Measurements from ENCODE around the gene TACSTD2. TPM values are rescaled to one million over a fixed set of nuclear protein-coding genes. Genes with fewer than 3 reads are reported as not detected.

TACSTD2 gene
- total and polyA plus RNA-seq, 2 of the 13 experiments (the other 11 are each of a cell fraction or from before 2014, with no cell fraction given), result not detected

GRCh38 chr1:58572690-58573089 lies 4.4 kb downstream of the TACSTD2 start (continued):
- TF ChIP-seq KIAA2018 (CRISPR knock-in tag; IDR thresholded peaks at IDR 0.05; ENCODE audit: borderline replicate concordance) (no peak), YEATS4 (CRISPR knock-in tag; IDR thresholded peaks at IDR 0.05; ENCODE audit: borderline replicate concordance) (no peak)

GRCh38 chr1:58571616-58572015 lies 5.4 kb downstream of the TACSTD2 start:
- Histone ChIP-seq H3K9me3 (ENCODE audit: low read length) (no peaks in the 10 kb centered on the region), H2AFZ (ENCODE audit: low read length) (no peak overlapping the region), H3K4me1 (ENCODE audit: insufficient read depth, low read length) (peaks cover 28% of the 10 kb centered on the region), H3K27ac (ENCODE audit: extremely low read length, insufficient read depth, low read length) (no peak overlapping the region), H3K36me3 (replicated peaks in 1 of 2; ENCODE audit: control insufficient read depth in 1 of 2, insufficient read depth in 2 of 2, low read length in 2 of 2) (no peaks in the 10 kb centered on the region), H3K9ac (ENCODE audit: insufficient read depth, low read depth, low read length) (no peak overlapping the region), H3K4me2 (ENCODE audit: low read depth, low read length) (no peak overlapping the region), H4K20me1 (ENCODE audit: insufficient read depth, low read length) (no peaks in the 10 kb centered on the region), H3K79me2 (ENCODE audit: insufficient read depth, low read length) (no peaks in the 10 kb centered on the region), H3K27me3 (ENCODE audit: control insufficient read depth in 1 of 2, insufficient read depth in 2 of 2, low read length in 2 of 2) (no peaks in the 10 kb centered on the region; a peak in 1 of 5 replicates), H3K4me3 (replicated peaks in 1 of 3; ENCODE audit: insufficient read depth in 1 of 3, low read depth in 2 of 3, low read length in 3 of 3) (no peak overlapping the region)
- intact Hi-C loops (cut with micrococcal nuclease; ENCODE audit: unreplicated experiment), result no loop called here
- FAIRE-seq (no peak), DNase-seq (ENCODE audit: low spot score) (no peak), ATAC-seq (no peak)
- no TSS peak for BruUV-seq (replicated peaks)
- in situ Hi-C loops (cut with HindIII; ENCODE audit: extremely low pct_ligation_motif_present, low pct_unique_long_range_greater_than_20kb), result no loop called here
- TF ChIP-seq POGZ (CRISPR knock-in tag; IDR thresholded peaks at IDR 0.05) (no peak), MTF1 (CRISPR knock-in tag; IDR thresholded peaks at IDR 0.05) (no peak), ZBTB1 (CRISPR knock-in tag; IDR thresholded peaks at IDR 0.05; ENCODE audit: borderline replicate concordance) (no peak)
- CTCF ChIA-PET (ENCODE audit: low intra/inter-chr PET ratio, low total read pairs), result no interaction called here
- POLR2A ChIA-PET, result no interaction called here

Data from HepG2 (cell line).